DOHH2 (cell line): ENCODE measurements around the gene NUP93.

ENCODE experiments used
- H3F3A ChIP-seq: fragments of 200-600 bp; sonication (generic), shearing (Covaris generic); 2 replicates; pipeline ENCODE4 v1.6.0; 2016; ENCODE audit warnings: antibody characterized with exemption, mild to moderate bottlenecking; ENCODE audit not compliant: control insufficient read depth, insufficient read depth
- H3K27ac ChIP-seq: fragments of 200-600 bp; sonication (generic); 2 replicates; pipeline ENCODE4 v1.5.1; 2014; ENCODE audit warnings: low read depth, mild to moderate bottlenecking, low read length, moderate library complexity
- H3K27me3 ChIP-seq: fragments of 200-600 bp; sonication (generic); 2 replicates; pipeline ENCODE4 v1.6.1; 2014; ENCODE audit warnings: mild to moderate bottlenecking, low read length, mixed read lengths; ENCODE audit not compliant: control insufficient read depth
- H3K36me3 ChIP-seq: fragments of 200-600 bp; sonication (generic); 2 replicates; pipeline ENCODE4 v1.6.1; 2014; ENCODE audit warnings: mild to moderate bottlenecking, low read length, moderate library complexity, mixed read lengths; ENCODE audit not compliant: control insufficient read depth
- H3K4me1 ChIP-seq: fragments of 200-600 bp; sonication (generic); 2 replicates; pipeline ENCODE4 v1.6.1; 2014; ENCODE audit warnings: mild to moderate bottlenecking, low read length, mixed read lengths; ENCODE audit not compliant: control insufficient read depth
- H3K4me2 ChIP-seq: fragments of 200-600 bp; sonication (generic); 2 replicates; pipeline ENCODE4 v1.6.0; 2014; ENCODE audit warnings: mild to moderate bottlenecking, low read length, moderate library complexity
- H3K4me3 ChIP-seq: fragments of 200-600 bp; sonication (generic); 2 replicates; pipeline ENCODE4 v1.5.1; 2014; ENCODE audit warnings: mild to moderate bottlenecking, low read length, mixed read lengths
- H3K79me2 ChIP-seq: fragments of 200-600 bp; sonication (generic); 2 replicates; pipeline ENCODE4 v1.6.1; 2014; ENCODE audit warnings: mild to moderate bottlenecking, low read length, mixed read lengths; ENCODE audit not compliant: control insufficient read depth
- H3K9me2 ChIP-seq: fragments of 200-600 bp; sonication (generic); replicated peaks from 2 replicates; pipeline ENCODE4 v1.6.1; 2014; ENCODE audit warnings: mild to moderate bottlenecking, low read length, mixed read lengths; ENCODE audit not compliant: control insufficient read depth
- H3K9me3 ChIP-seq: fragments of 200-600 bp; sonication (generic); 2 replicates; pipeline ENCODE4 v1.6.1; 2014; ENCODE audit warnings: antibody characterized with exemption, low read length, mixed read lengths; ENCODE audit not compliant: control insufficient read depth, insufficient read depth
- H4K20me1 ChIP-seq: fragments of 200-600 bp; sonication (generic); 2 replicates; pipeline ENCODE4 v1.6.0; 2014; ENCODE audit warnings: low read depth, mild to moderate bottlenecking, antibody characterized with exemption, low read length, moderate library complexity; ENCODE audit not compliant: control insufficient read depth, insufficient read depth
- CTCF ChIP-seq: fragments of 200-600 bp; sonication (generic); IDR thresholded peaks from one replicate; pipeline ENCODE4 v1.5.1; 2014; ENCODE audit warnings: antibody characterized with exemption, mild to moderate bottlenecking, low read depth, low read length; ENCODE audit not compliant: poor library complexity, severe bottlenecking
- EZH2phosphoT487 ChIP-seq: fragments of 200-600 bp; sonication (generic); IDR thresholded peaks from 2 replicates; pipeline ENCODE4 v1.6.1; 2017; ENCODE audit warnings: borderline replicate concordance, mild to moderate bottlenecking, antibody characterized with exemption, low read length, moderate library complexity, mixed read lengths

The NUP93 gene

DNA sequence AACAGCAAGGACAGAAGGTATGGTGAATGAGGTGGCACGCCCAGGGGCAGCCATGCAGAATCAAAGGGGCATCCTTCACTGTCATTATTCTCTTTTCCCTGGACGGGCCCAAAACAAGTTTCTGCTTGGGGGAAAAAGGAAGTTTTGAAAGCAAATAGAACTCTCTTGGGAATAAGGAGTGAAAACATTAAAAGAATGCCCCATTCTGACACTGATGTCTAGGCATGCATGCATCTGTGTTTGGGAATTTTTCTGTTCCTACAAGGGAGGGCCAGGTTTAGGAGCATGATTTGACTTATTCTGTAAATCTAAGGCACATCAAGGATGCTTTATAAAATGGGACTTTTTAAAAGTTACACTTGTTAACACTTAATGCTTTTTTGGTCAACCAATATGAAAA lies 100.7 kb downstream of the NUP93 start:
- Histone ChIP-seq H3K9me2 (no peaks in the 10 kb centered on the region), H3K4me2 (no peak overlapping the region), H3F3A (no peaks in the 10 kb centered on the region), H3K27me3 (no peaks in the 10 kb centered on the region), H4K20me1 (no peaks in the 10 kb centered on the region), H3K4me1 (no peaks in the 10 kb centered on the region), H3K9me3 (no peaks in the 10 kb centered on the region), H3K79me2 (no peaks in the 10 kb centered on the region), H3K36me3 (peaks cover 74% of the 10 kb centered on the region), H3K27ac (no peak overlapping the region), H3K4me3 (no peak overlapping the region)
- no peak for TF ChIP-seq CTCF
- TF ChIP-seq EZH2phosphoT487, result no peak

DNA sequence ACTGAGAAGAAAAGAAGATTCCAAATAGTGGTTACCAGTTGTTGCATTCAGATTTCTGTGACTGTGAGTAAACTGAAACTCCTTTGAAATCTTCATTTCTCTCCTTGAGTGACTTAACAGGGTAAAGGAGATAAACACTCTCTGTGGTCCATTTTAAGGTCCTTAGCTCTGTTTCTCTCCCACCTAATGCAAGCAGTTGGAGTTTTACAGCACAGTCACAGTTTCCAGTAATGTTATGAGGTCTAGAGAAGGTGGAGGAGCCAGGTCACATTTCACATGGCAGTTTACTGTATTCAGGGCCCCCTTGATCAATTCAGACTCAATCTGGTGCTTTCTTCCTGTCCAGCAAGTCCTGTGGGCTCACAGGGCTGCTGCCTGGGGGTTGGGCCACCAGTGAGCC lies 102.8 kb downstream of the NUP93 start:
- no peak overlapping the region for H3K27ac ChIP-seq
- H3K36me3 ChIP-seq, result peaks cover 72% of the 10 kb centered on the region
- no peak overlapping the region for H3K4me3 ChIP-seq
- no peak for TF ChIP-seq EZH2phosphoT487
- no peak for TF ChIP-seq CTCF
- no peaks in the 10 kb centered on the region for H3K9me3 ChIP-seq
- no peaks in the 10 kb centered on the region for H3K27me3 ChIP-seq
- H3K4me1 ChIP-seq, result no peaks in the 10 kb centered on the region
- H3F3A ChIP-seq, result no peaks in the 10 kb centered on the region
- no peaks in the 10 kb centered on the region for H4K20me1 ChIP-seq
- H3K79me2 ChIP-seq, result no peaks in the 10 kb centered on the region
- no peaks in the 10 kb centered on the region for H3K9me2 ChIP-seq
- no peak overlapping the region for H3K4me2 ChIP-seq

GRCh38 chr16:56833243-56833970 lies 103.5 kb downstream of the NUP93 start:
- Histone ChIP-seq H3K79me2 (no peaks in the 10 kb centered on the region), H3K9me3 (no peaks in the 10 kb centered on the region), H3K4me3 (no peak overlapping the region), H3F3A (no peaks in the 10 kb centered on the region), H3K4me1 (no peaks in the 10 kb centered on the region), H4K20me1 (no peaks in the 10 kb centered on the region), H3K27me3 (no peaks in the 10 kb centered on the region), H3K27ac (no peak overlapping the region), H3K4me2 (no peak overlapping the region), H3K9me2 (no peaks in the 10 kb centered on the region), H3K36me3 (peaks cover 77% of the 10 kb centered on the region)
- no peak for TF ChIP-seq CTCF
- no peak for TF ChIP-seq EZH2phosphoT487
